Muscle layer of duodenum (tissue), 2 donors: ENCODE measurements around the gene PEX12.
"Not testable (repeated sequence)": the region's sequence is repeated elsewhere in the genome, so short reads cannot be mapped to it uniquely, and the experiment has no call there.

Experiments used
- H3K27ac ChIP-seq: one replicate; pipeline ENCODE4 v1.7.0; 2013; ENCODE audit warnings: mild to moderate bottlenecking, low read length
- H3K27me3 ChIP-seq: one replicate; pipeline ENCODE4 v1.7.0; 2013; ENCODE audit warnings: low read depth, mild to moderate bottlenecking, control low read depth, low read length
- H3K36me3 ChIP-seq, 2 donors: one replicate each; pipeline ENCODE4 v1.7.0; 2013; ENCODE audit warnings: low read length in 2 of 2, control low read depth in 1 of 2, mild to moderate bottlenecking in 1 of 2; ENCODE audit not compliant: insufficient read depth in 2 of 2, control insufficient read depth in 1 of 2
- H3K4me1 ChIP-seq, 2 donors: one replicate each; pipeline ENCODE4 v1.7.0; 2013; ENCODE audit warnings: low read length in 2 of 2, mild to moderate bottlenecking in 2 of 2, control low read depth in 1 of 2, moderate library complexity in 1 of 2; ENCODE audit not compliant: insufficient read depth in 2 of 2, control insufficient read depth in 1 of 2
- H3K4me3 ChIP-seq, 2 donors: one replicate each; pipeline ENCODE4 v1.7.0; 2013; ENCODE audit warnings: low read length in 2 of 2, low read depth in 1 of 2, mild to moderate bottlenecking in 1 of 2
- H3K9me3 ChIP-seq, 2 donors: one replicate each; pipeline ENCODE4 v1.7.0; 2013; ENCODE audit warnings: low read length in 2 of 2, control low read depth in 1 of 2, mild to moderate bottlenecking in 1 of 2; ENCODE audit not compliant: control insufficient read depth in 1 of 2
- donor health status: healthy.

PEX12 gene

GRCh38 chr17:35535406-35535805, 43.0 kb downstream of the PEX12 start:
- H3K27me3 ChIP-seq, H3K4me3 ChIP-seq, H3K9me3 ChIP-seq, H3K4me1 ChIP-seq, H3K36me3 ChIP-seq, H3K27ac ChIP-seq: not testable (repeated sequence)

- Histone ChIP-seq H3K9me3 (no peaks in the 10 kb centered on the region), H3K27me3 (no peaks in the 10 kb centered on the region), H3K4me3 (no peak overlapping the region), H3K4me1 (peaks cover 6 to 7% of the 10 kb centered on the region in 2 donors), H3K27ac (no peak overlapping the region), H3K36me3 (no peaks in the 10 kb centered on the region)
Observed at GRCh38 chr17:35534576-35535093, 43.7 kb downstream of the PEX12 start.

GRCh38 chr17:35531160-35531559, 47.2 kb downstream of the PEX12 start:
- H3K27ac ChIP-seq, result no peak overlapping the region
- no peak overlapping the region for H3K4me3 ChIP-seq
- H3K27me3 ChIP-seq, result no peaks in the 10 kb centered on the region
- H3K36me3 ChIP-seq, result no peaks in the 10 kb centered on the region
- no peaks in the 10 kb centered on the region for H3K9me3 ChIP-seq
- H3K4me1 ChIP-seq, result no peaks in the 10 kb centered on the region

GRCh38 chr17:35529866-35530265, 48.5 kb downstream of the PEX12 start:
- H3K4me3 ChIP-seq, result no peak overlapping the region

GRCh38 chr17:35529326-35529725, 49.0 kb downstream of the PEX12 start:
- not testable (repeated sequence) for H3K27ac ChIP-seq, H3K9me3 ChIP-seq, H3K27me3 ChIP-seq, H3K4me3 ChIP-seq, H3K36me3 ChIP-seq, H3K4me1 ChIP-seq

More at GRCh38 chr17:35529866-35530265, 48.5 kb downstream of the PEX12 start:
- Histone ChIP-seq H3K4me1 (no peaks in the 10 kb centered on the region), H3K9me3 (no peaks in the 10 kb centered on the region), H3K27ac (no peak overlapping the region), H3K27me3 (no peaks in the 10 kb centered on the region), H3K36me3 (no peaks in the 10 kb centered on the region)
